GM12878 (cell line): ENCODE results near the gene STAT5B. TPM values are rescaled to one million over a fixed set of nuclear protein-coding genes. Genes with fewer than 3 reads are reported as not detected.

ENCODE experiments used
- ATAC-seq: fragments of 200-7000 bp; cut with Tn5 transposase; 3 replicates; pipeline ENCODE4 v1.9.1; 2020; ENCODE audit warnings: mild to moderate bottlenecking, moderate library complexity
- BruUV-seq: library from RNA; stranded (reverse); fragments of 400-500 nt; replicated peaks from 2 replicates; lab custom pipeline; 2021; lab: Mats Ljungman, UMichigan
- CTCF ChIA-PET: fragments of 300-600 bp; sonication (Branson Sonifier 250); formaldehyde crosslinking; extraction: SDS; loops from one replicate; lab custom pipeline; 2021; ENCODE audit warnings: inconsistent platforms; lab: Yijun Ruan, JAX
- POLR2A ChIA-PET: fragments of 350-600 bp; formaldehyde crosslinking; extraction: SDS; loops from one replicate; lab custom pipeline; 2021; ENCODE audit warnings: inconsistent platforms; lab: Charles Lee
- RAD21 ChIA-PET: fragments of 300-600 bp; sonication (Branson Sonifier 250); formaldehyde crosslinking; loops from one replicate; lab custom pipeline; 2023; ENCODE audit warnings: antibody characterized with exemption; ENCODE audit not compliant: unreplicated experiment; lab: Charles Lee
- SMC1A ChIA-PET: fragments of 300-600 bp; sonication (Branson Sonifier 250); formaldehyde crosslinking; loops from one replicate; lab custom pipeline; 2023; ENCODE audit not compliant: unreplicated experiment, uncharacterized antibody; lab: Charles Lee
- DNase-seq: peaks from one replicate; pipeline ENCODE4 v3.0.0-alpha.2; 2011; ENCODE audit warnings: low read depth, low spot score
- FAIRE-seq: peaks from 3 replicates; lab custom pipeline; 2011; peaks lifted over from hg19 to GRCh38; lab: Jason Lieb, UNC
- H2AFZ ChIP-seq: 2 replicates; pipeline ENCODE4 v1.6.0; 2011; ENCODE audit warnings: low read depth, low read length, control low read depth; ENCODE audit not compliant: control insufficient read depth
- H3K27ac ChIP-seq: 2 replicates; pipeline ENCODE4 v1.5.1; 2011; ENCODE audit warnings: control low read depth; ENCODE audit not compliant: control insufficient read depth, insufficient read depth
- H3K27me3 ChIP-seq, 2 experiments: replicated peaks in 1 of 2; 2 replicates each; pipeline versions ENCODE4 v1.6.0 to v1.6.1; 2011; ENCODE audit warnings: low read length in 1 of 2; ENCODE audit not compliant: control insufficient read depth in 2 of 2, insufficient read depth in 2 of 2
- H3K36me3 ChIP-seq, 2 experiments: 2 replicates each; pipeline ENCODE4 v1.5.1; 2011; ENCODE audit warnings: low read length in 1 of 2; ENCODE audit not compliant: control insufficient read depth in 2 of 2, insufficient read depth in 2 of 2
- H3K4me1 ChIP-seq: 2 replicates; pipeline ENCODE4 v1.6.1; 2011; ENCODE audit warnings: mild to moderate bottlenecking, low read length, moderate library complexity, mixed read lengths; ENCODE audit not compliant: control insufficient read depth, insufficient read depth
- H3K4me2 ChIP-seq: 2 replicates; pipeline ENCODE4 v1.6.0; 2011; ENCODE audit warnings: control low read depth; ENCODE audit not compliant: control insufficient read depth, insufficient read depth
- H3K4me3 ChIP-seq: fragments of 200-600 bp; sonication (generic); 2 replicates; pipeline ENCODE4 v1.5.1; 2016
- H3K79me2 ChIP-seq: 2 replicates; pipeline ENCODE4 v1.6.0; 2011; ENCODE audit warnings: low read length; ENCODE audit not compliant: control insufficient read depth, insufficient read depth
- H3K9ac ChIP-seq: 2 replicates; pipeline ENCODE4 v1.8.0; 2011; ENCODE audit warnings: low read length, control low read depth, mixed read lengths; ENCODE audit not compliant: control insufficient read depth, insufficient read depth
- H3K9me3 ChIP-seq: replicated peaks from 3 replicates; pipeline ENCODE4 v1.5.1; 2011; ENCODE audit warnings: mild to moderate bottlenecking, low read length; ENCODE audit not compliant: control insufficient read depth, insufficient read depth
- H4K20me1 ChIP-seq: 2 replicates; pipeline ENCODE4 v1.6.0; 2011; ENCODE audit not compliant: control insufficient read depth, insufficient read depth
- ATF7 ChIP-seq: fragments of 450-650 bp; IDR thresholded peaks from 2 replicates; pipeline ENCODE4 v1.6.1; 2016; ENCODE audit warnings: low read depth, mild to moderate bottlenecking
- BMI1 ChIP-seq: fragments of 450-650 bp; IDR thresholded peaks from 2 replicates; pipeline ENCODE4 v1.6.1; 2016; ENCODE audit warnings: mild to moderate bottlenecking, moderate library complexity, borderline replicate concordance
- CBX3 ChIP-seq: fragments of 200-600 bp; sonication (generic); IDR thresholded peaks from 2 replicates; pipeline ENCODE4 v1.6.1; 2016; ENCODE audit warnings: low read depth, borderline replicate concordance
- CHD4 ChIP-seq: fragments of 200-600 bp; sonication (generic); IDR thresholded peaks from 2 replicates; pipeline ENCODE4 v1.6.1; 2016; ENCODE audit warnings: mild to moderate bottlenecking
- E2F4 ChIP-seq: IDR thresholded peaks from 2 replicates; pipeline ENCODE4 v1.6.1; 2012; ENCODE audit warnings: low read depth, low read length, improper control_type of control experiment
- EED ChIP-seq: sonication (generic); IDR thresholded peaks from 2 replicates; pipeline ENCODE4 v1.6.1; 2016; ENCODE audit warnings: antibody characterized with exemption, low read depth
- ESRRA ChIP-seq: IDR thresholded peaks from 2 replicates; pipeline ENCODE4 v1.6.1; 2012; ENCODE audit warnings: mild to moderate bottlenecking, low read length, improper control_type of control experiment
- LARP7 ChIP-seq: fragments of 450-650 bp; IDR thresholded peaks from 2 replicates; pipeline ENCODE4 v1.6.1; 2017; ENCODE audit warnings: mild to moderate bottlenecking
- MYB ChIP-seq: fragments of 150-350 bp; IDR thresholded peaks from 2 replicates; pipeline ENCODE4 v1.6.1; 2014; ENCODE audit warnings: mild to moderate bottlenecking, low read depth, low read length, borderline replicate concordance
- PML ChIP-seq: IDR thresholded peaks from 2 replicates; pipeline ENCODE4 v1.6.1; 2012; ENCODE audit warnings: low read length, inconsistent platforms
- RB1 ChIP-seq: fragments of 450-650 bp; formaldehyde crosslinking; IDR thresholded peaks from 2 replicates; pipeline ENCODE4 v1.6.1; 2017; ENCODE audit warnings: mild to moderate bottlenecking, borderline replicate concordance
- RFX5 ChIP-seq: IDR thresholded peaks from 2 replicates; pipeline ENCODE4 v1.6.1; 2011; ENCODE audit warnings: low read depth, low read length, improper control_type of control experiment
- SREBF2 ChIP-seq: IDR thresholded peaks from 2 replicates; pipeline ENCODE4 v1.6.1; 2012; ENCODE audit warnings: mild to moderate bottlenecking, low read length
- STAT3 ChIP-seq: IDR thresholded peaks from 2 replicates; pipeline ENCODE4 v1.6.1; 2011; ENCODE audit warnings: low read depth, low read length, improper control_type of control experiment
- YY1 ChIP-seq: IDR thresholded peaks from 2 replicates; pipeline ENCODE4 v1.6.1; 2011; ENCODE audit warnings: low read depth, mild to moderate bottlenecking, low read length
- ZNF207 ChIP-seq: fragments of 450-650 bp; IDR thresholded peaks from 2 replicates; pipeline ENCODE4 v1.6.1; 2014; ENCODE audit warnings: antibody characterized with exemption, mild to moderate bottlenecking, borderline replicate concordance
- ZNF592 ChIP-seq: fragments of 450-650 bp; IDR thresholded peaks from 2 replicates; pipeline ENCODE4 v1.6.1; 2017; ENCODE audit warnings: mild to moderate bottlenecking, moderate library complexity
- ZSCAN29 ChIP-seq: fragments of 450-650 bp; IDR thresholded peaks from 2 replicates; pipeline ENCODE4 v1.6.1; 2017; ENCODE audit warnings: mild to moderate bottlenecking, moderate library complexity
- WGBS: methylation state at CpG from one replicate; pipeline ENCODE4 v1.1.6; 2016; ENCODE audit warnings: low lambda C conversion rate; ENCODE audit not compliant: insufficient replicate concordance, insufficient coverage; ENCODE audit errors: missing lambda C conversion rate; 5-methylcytosine and 5-hydroxymethylcytosine counted together
- in situ Hi-C: fragments of 300-500 bp; cut with MboI; formaldehyde crosslinking; loops from 9 replicates; pipeline ENCODE4 v1.14.3; 2018; ENCODE audit warnings: mixed read lengths
- intact Hi-C: fragments of 100-400 bp; cut with micrococcal nuclease; formaldehyde crosslinking; loops from one replicate; pipeline ENCODE4 v1.14.2; 2022; ENCODE audit not compliant: unreplicated experiment
- polyA plus RNA-seq, 11 experiments: library from polyadenylated mRNA; depleted of rRNA in 4 of 11; unstranded in 6 of 11; stranded (reverse) in 5 of 11; fragments of >200 nt; fragmentation: Nextera tagmentation in 4 of 11; fragmentation: Illumina TruSeq in 1 of 11; extraction: Ambion mirVana in 4 of 11; extraction: Trizol in 1 of 11; gene quantifications; 1 replicate in 1 of 11; 2 replicates in 10 of 11; pipeline versions ENCODE4 v1.2.1 to v1.2.3, GENCODE V29; 2011 to 2016; ENCODE audit warnings: inconsistent platforms in 2 of 11, missing spikeins in 2 of 11, low read depth in 1 of 11
- total RNA-seq, 4 experiments: library from RNA; depleted of rRNA in 3 of 4; stranded (reverse); fragments of >200 nt in 3 of 4; fragmentation: Illumina TruSeq in 1 of 4; extraction: Trizol in 1 of 4; gene quantifications; 2 replicates each; pipeline versions ENCODE4 v1.2.1 to v1.2.3, GENCODE V29; 2013 to 2021
- TF ChIP-seq, protein P1 (sequence below): fragments of 450-650 bp; IDR thresholded peaks from 2 replicates; pipeline ENCODE4 v1.6.1; 2016; ENCODE audit warnings: mild to moderate bottlenecking
- TF ChIP-seq, protein P2 (sequence below): fragments of 450-650 bp; conservative IDR thresholded peaks from 2 replicates; pipeline ENCODE4 v1.6.1; 2017; ENCODE audit warnings: mild to moderate bottlenecking, moderate library complexity

STAT5B gene
- total and polyA plus RNA-seq, 10 of the 15 experiments (the other 5 are each of a cell fraction or from before 2014, with no cell fraction given), result 11.0 to 69.6 (median 46.7) TPM

- Histone ChIP-seq H3K4me2 (no peak overlapping the region), H3K36me3 (peaks cover 5 to 26% of the 10 kb centered on the region in 2 experiments; a peak in 3 of 4 replicates), H3K79me2 (no peaks in the 10 kb centered on the region), H3K9me3 (no peaks in the 10 kb centered on the region)
- no peak for FAIRE-seq
- TF ChIP-seq LARP7 (no peak), BMI1 (no peak), CBX3 (no peak), E2F4 (no peak), YY1 (no peak), STAT3 (no peak), RFX5 (no peak), MYB (no peak), ESRRA (no peak), RB1 (no peak), SREBF2 (no peak), ZNF207 (no peak), CHD4 (no peak), ZSCAN29 (no peak), EED (no peak), ATF7 (no peak), ZNF592 (no peak), PML (no peak)
- TF ChIP-seq, protein P1, sequence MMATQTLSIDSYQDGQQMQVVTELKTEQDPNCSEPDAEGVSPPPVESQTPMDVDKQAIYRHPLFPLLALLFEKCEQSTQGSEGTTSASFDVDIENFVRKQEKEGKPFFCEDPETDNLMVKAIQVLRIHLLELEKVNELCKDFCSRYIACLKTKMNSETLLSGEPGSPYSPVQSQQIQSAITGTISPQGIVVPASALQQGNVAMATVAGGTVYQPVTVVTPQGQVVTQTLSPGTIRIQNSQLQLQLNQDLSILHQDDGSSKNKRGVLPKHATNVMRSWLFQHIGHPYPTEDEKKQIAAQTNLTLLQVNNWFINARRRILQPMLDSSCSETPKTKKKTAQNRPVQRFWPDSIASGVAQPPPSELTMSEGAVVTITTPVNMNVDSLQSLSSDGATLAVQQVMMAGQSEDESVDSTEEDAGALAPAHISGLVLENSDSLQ, result no peak
- TF ChIP-seq, protein P2, sequence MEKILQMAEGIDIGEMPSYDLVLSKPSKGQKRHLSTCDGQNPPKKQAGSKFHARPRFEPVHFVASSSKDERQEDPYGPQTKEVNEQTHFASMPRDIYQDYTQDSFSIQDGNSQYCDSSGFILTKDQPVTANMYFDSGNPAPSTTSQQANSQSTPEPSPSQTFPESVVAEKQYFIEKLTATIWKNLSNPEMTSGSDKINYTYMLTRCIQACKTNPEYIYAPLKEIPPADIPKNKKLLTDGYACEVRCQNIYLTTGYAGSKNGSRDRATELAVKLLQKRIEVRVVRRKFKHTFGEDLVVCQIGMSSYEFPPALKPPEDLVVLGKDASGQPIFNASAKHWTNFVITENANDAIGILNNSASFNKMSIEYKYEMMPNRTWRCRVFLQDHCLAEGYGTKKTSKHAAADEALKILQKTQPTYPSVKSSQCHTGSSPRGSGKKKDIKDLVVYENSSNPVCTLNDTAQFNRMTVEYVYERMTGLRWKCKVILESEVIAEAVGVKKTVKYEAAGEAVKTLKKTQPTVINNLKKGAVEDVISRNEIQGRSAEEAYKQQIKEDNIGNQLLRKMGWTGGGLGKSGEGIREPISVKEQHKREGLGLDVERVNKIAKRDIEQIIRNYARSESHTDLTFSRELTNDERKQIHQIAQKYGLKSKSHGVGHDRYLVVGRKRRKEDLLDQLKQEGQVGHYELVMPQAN, result no peak
- TF ChIP-seq, all 136 proteins: peak for 0
- Histone ChIP-seq H4K20me1 (no peaks in the 10 kb centered on the region), H3K27ac (no peak overlapping the region), H3K4me1 (no peaks in the 10 kb centered on the region; the same call in 1 of the 2 replicates), H3K27me3 (no peaks in the 10 kb centered on the region), H2AFZ (no peak overlapping the region), H3K4me3 (no peak overlapping the region), H3K9ac (no peak overlapping the region)
- no TSS peak for BruUV-seq
- ChIA-PET POLR2A (no interaction called here), CTCF (no interaction called here), RAD21 (no interaction called here), SMC1A (interaction anchor here (0.9 kb wide), 1 partner anchor 204 kb away, joined by 3 read pairs; no protein-coding TSS in a partner anchor)
- intact Hi-C loops (no loop called here), in situ Hi-C loops (no loop called here)
- no peak for ATAC-seq
- no peak for DNase-seq
- 100% methylated on average over 5 of the region's 5 CpGs for WGBS
Measured at GRCh38 chr17:42202696-42203095, 73.5 kb downstream of the STAT5B start.
